HUES6 (cell line): ENCODE results near the gene SEMA3E.
A peak's percentile ranks its signal among the peaks of the same experiment; 100 is the strongest.

ENCODE experiments used
- H3K27ac ChIP-seq: 2 replicates; pipeline ENCODE4 v1.7.0; 2013; ENCODE audit warnings: low read depth, mild to moderate bottlenecking, low read length, inconsistent platforms
- H3K27me3 ChIP-seq: 2 replicates; pipeline ENCODE4 v1.6.1; 2013; ENCODE audit warnings: low read length; ENCODE audit not compliant: control insufficient read depth, insufficient read depth
- H3K36me3 ChIP-seq: 2 replicates; pipeline ENCODE4 v1.6.1; 2013; ENCODE audit warnings: low read length; ENCODE audit not compliant: control insufficient read depth, insufficient read depth
- H3K4me1 ChIP-seq: 2 replicates; pipeline ENCODE4 v1.6.1; 2013; ENCODE audit warnings: low read length; ENCODE audit not compliant: control insufficient read depth, insufficient read depth
- H3K4me3 ChIP-seq: 2 replicates; pipeline ENCODE4 v1.5.1; 2013; ENCODE audit warnings: low read depth, low read length
- H3K9ac ChIP-seq: one replicate; pipeline ENCODE4 v1.6.1; 2013; ENCODE audit warnings: mild to moderate bottlenecking, low read length
- H3K9me3 ChIP-seq: 2 replicates; pipeline ENCODE4 v1.6.1; 2013; ENCODE audit warnings: low read depth, low read length; ENCODE audit not compliant: control insufficient read depth, insufficient read depth

Gene SEMA3E

GRCh38 chr7:83486957-83487356, 162.0 kb downstream of the SEMA3E start:
- Histone ChIP-seq H3K9ac (no peak overlapping the region), H3K9me3 (no peaks in the 10 kb centered on the region), H3K36me3 (no peaks in the 10 kb centered on the region), H3K27me3 (no peaks in the 10 kb centered on the region), H3K4me3 (no peak overlapping the region), H3K4me1 (0 out of 2 replicates have a peak, but pooled peaks cover 2% of the 10 kb centered on the region), H3K27ac (no peak overlapping the region)

GRCh38 chr7:83486536-83486935, 162.4 kb downstream of the SEMA3E start:
- Histone ChIP-seq H3K36me3 (no peaks in the 10 kb centered on the region), H3K27ac (no peak overlapping the region), H3K27me3 (no peaks in the 10 kb centered on the region)

GRCh38 chr7:83484826-83485225, 164.1 kb downstream of the SEMA3E start:
- no peak overlapping the region for H3K9ac ChIP-seq
- 0 out of 2 replicates have a peak, but pooled peaks cover 4% of the 10 kb centered on the region for H3K4me1 ChIP-seq
- no peaks in the 10 kb centered on the region for H3K27me3 ChIP-seq
- H3K4me3 ChIP-seq: no peak overlapping the region
- H3K9me3 ChIP-seq: no peaks in the 10 kb centered on the region
- H3K36me3 ChIP-seq: no peaks in the 10 kb centered on the region
- no peak overlapping the region for H3K27ac ChIP-seq

More at GRCh38 chr7:83486536-83486935, 162.4 kb downstream of the SEMA3E start:
- Histone ChIP-seq H3K9ac (no peak overlapping the region), H3K4me3 (no peak overlapping the region), H3K9me3 (no peaks in the 10 kb centered on the region), H3K4me1 (0 out of 2 replicates have a peak, but pooled peaks cover 4% of the 10 kb centered on the region)

- H3K27me3 ChIP-seq: no peaks in the 10 kb centered on the region
- H3K9me3 ChIP-seq: no peaks in the 10 kb centered on the region
- no peaks in the 10 kb centered on the region for H3K36me3 ChIP-seq
- no peak overlapping the region for H3K27ac ChIP-seq
- no peak overlapping the region for H3K9ac ChIP-seq
- 0 out of 2 replicates have a peak, but pooled peaks cover 4% of the 10 kb centered on the region for H3K4me1 ChIP-seq
- no peak overlapping the region for H3K4me3 ChIP-seq
These were observed 164.7 kb downstream of the SEMA3E start for GRCh38 chr7:83484266-83484665.

GRCh38 chr7:83478616-83479015, 170.3 kb downstream of the SEMA3E start:
- H3K4me1 ChIP-seq: 0 out of 2 replicates have a peak, but pooled peaks cover 7% of the 10 kb centered on the region
- H3K27me3 ChIP-seq: no peaks in the 10 kb centered on the region
- H3K27ac ChIP-seq: no peak overlapping the region
- H3K4me3 ChIP-seq: no peak overlapping the region
- no peaks in the 10 kb centered on the region for H3K36me3 ChIP-seq
- H3K9me3 ChIP-seq: no peaks in the 10 kb centered on the region
- no peak overlapping the region for H3K9ac ChIP-seq

- Histone ChIP-seq H3K36me3 (no peaks in the 10 kb centered on the region), H3K27ac (no peak overlapping the region), H3K4me1 (0 out of 2 replicates have a peak, but pooled peaks cover 6% of the 10 kb centered on the region), H3K9me3 (no peaks in the 10 kb centered on the region), H3K9ac (no peak overlapping the region), H3K27me3 (no peaks in the 10 kb centered on the region), H3K4me3 (no peak overlapping the region)
These were observed 172.4 kb downstream of the SEMA3E start for GRCh38 chr7:83476511-83477050.

GRCh38 chr7:83475420-83475819, 173.5 kb downstream of the SEMA3E start:
- H3K9me3 ChIP-seq: no peaks in the 10 kb centered on the region
- H3K9ac ChIP-seq: no peak overlapping the region
- no peaks in the 10 kb centered on the region for H3K36me3 ChIP-seq
- H3K27ac ChIP-seq: no peak overlapping the region
- H3K4me1 ChIP-seq: 0 out of 2 replicates have a peak, but pooled peaks cover 6% of the 10 kb centered on the region
- H3K27me3 ChIP-seq: no peaks in the 10 kb centered on the region
- H3K4me3 ChIP-seq: no peak overlapping the region

- Histone ChIP-seq H3K27me3 (no peaks in the 10 kb centered on the region), H3K4me1 (peaks cover 12% of the 10 kb centered on the region), H3K9ac (no peak overlapping the region), H3K9me3 (no peaks in the 10 kb centered on the region), H3K4me3 (no peak overlapping the region), H3K27ac (no peak overlapping the region), H3K36me3 (no peaks in the 10 kb centered on the region)
These were observed 176.6 kb downstream of the SEMA3E start for GRCh38 chr7:83472376-83472775.

- no peaks in the 10 kb centered on the region for H3K9me3 ChIP-seq
- peaks cover 9% of the 10 kb centered on the region for H3K4me1 ChIP-seq
- no peak overlapping the region for H3K4me3 ChIP-seq
- H3K36me3 ChIP-seq: peaks cover 8% of the 10 kb centered on the region
- H3K27ac ChIP-seq: no peak overlapping the region
- no peak overlapping the region for H3K9ac ChIP-seq
- H3K27me3 ChIP-seq: no peaks in the 10 kb centered on the region
These were observed 179.4 kb downstream of the SEMA3E start for GRCh38 chr7:83469491-83469890.

- no peak overlapping the region for H3K9ac ChIP-seq
- H3K36me3 ChIP-seq: peaks cover 8% of the 10 kb centered on the region
- H3K4me1 ChIP-seq: peaks cover 9% of the 10 kb centered on the region
- no peak overlapping the region for H3K4me3 ChIP-seq
- H3K9me3 ChIP-seq: no peaks in the 10 kb centered on the region
- peak overlapping the region; percentile 8; the same call in 1 of the 2 replicates for H3K27ac ChIP-seq
- no peaks in the 10 kb centered on the region for H3K27me3 ChIP-seq
These were observed 179.9 kb downstream of the SEMA3E start for GRCh38 chr7:83469076-83469475.

GRCh38 chr7:83468251-83468739, 180.6 kb downstream of the SEMA3E start:
- H3K27ac ChIP-seq: peak overlapping the region; percentile 11; the same call in 1 of the 2 replicates
- H3K9ac ChIP-seq: peak overlapping the region; percentile 47
- no peak overlapping the region for H3K4me3 ChIP-seq
- H3K4me1 ChIP-seq: peaks cover 9% of the 10 kb centered on the region
- H3K9me3 ChIP-seq: no peaks in the 10 kb centered on the region
- no peaks in the 10 kb centered on the region for H3K27me3 ChIP-seq
- peaks cover 13% of the 10 kb centered on the region for H3K36me3 ChIP-seq
